HG02798 (cell line): Measurements from ENCODE around the gene OR2T35.

ENCODE experiments used
- ATAC-seq: cut with Tn5 transposase; IDR thresholded peaks from one replicate; pipeline ENCODE4 v1.9.1; 2021; ENCODE audit warnings: mild to moderate bottlenecking; ENCODE audit not compliant: unreplicated experiment, poor library complexity

Gene OR2T35

GRCh38 chr1:248627971-248628844, 16.9 kb downstream of the OR2T35 start:
- ATAC-seq = no peak

- no peak for ATAC-seq
These were observed 19.1 kb downstream of the OR2T35 start for GRCh38 chr1:248625971-248626370.

- ATAC-seq = no peak
These were observed 19.9 kb downstream of the OR2T35 start for GRCh38 chr1:248625166-248625565.

DNA sequence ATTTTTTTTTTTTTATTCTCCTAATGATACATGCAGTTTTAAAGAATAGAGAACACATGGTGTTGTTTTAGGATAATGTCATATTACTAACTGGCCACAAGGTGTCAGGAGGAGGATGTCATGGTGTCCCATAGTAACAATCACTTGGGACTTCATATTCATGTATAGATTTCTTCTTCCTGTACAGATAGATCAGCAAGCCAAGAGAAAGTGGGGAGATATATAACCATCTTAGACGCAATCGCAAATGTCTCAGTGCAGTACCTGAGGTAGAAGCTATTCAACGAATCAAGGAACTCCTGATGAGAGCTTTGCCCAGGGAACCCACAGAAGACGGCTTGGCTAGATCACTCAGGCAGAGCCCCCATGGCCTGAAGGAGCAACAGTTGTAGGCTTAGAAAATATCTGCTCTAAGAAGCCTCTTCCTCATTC, 22.5 kb downstream of the OR2T35 start:
- no peak for ATAC-seq

DNA sequence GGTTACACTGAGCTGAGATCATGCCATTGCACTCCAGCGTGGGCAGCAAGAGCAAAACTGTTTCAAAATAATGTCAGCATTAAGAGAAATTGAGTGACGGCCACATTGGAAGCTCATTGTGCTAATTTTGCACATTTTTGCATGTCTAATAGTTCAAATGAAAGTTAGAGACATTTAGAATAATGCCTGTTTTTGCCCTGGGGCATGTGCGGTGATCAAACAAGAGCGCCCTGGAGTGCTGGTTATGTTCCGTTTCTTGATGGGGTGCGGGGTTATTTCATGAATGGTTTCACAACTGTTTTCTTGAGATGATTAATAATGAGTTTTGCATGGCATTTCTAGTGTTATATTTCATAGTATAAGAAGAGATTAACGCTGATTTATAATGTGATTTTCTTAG, 23.3 kb downstream of the OR2T35 start:
- no peak for ATAC-seq

GRCh38 chr1:248618878-248619277, 26.2 kb downstream of the OR2T35 start:
- ATAC-seq = no peak

DNA sequence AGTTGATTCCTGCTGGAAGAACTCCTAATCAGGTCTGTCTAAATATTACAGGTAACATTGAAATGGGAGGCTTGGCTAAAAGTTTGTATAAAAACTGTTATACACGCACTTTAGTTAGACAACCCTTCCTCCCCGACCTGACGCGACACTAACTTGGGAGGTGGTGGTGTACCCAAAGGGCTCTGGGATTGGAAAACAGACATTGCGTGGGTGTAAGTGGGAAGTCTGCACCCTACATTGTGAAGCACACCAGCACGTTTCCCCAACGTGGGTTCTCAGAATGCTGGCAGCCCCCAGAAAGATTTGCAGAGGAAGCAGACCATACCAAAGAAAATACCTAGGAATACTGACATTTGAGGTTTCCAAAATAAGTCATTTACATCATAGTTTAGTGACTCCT, 27.0 kb downstream of the OR2T35 start:
- ATAC-seq = no peak

GRCh38 chr1:248613742-248614141, 31.3 kb downstream of the OR2T35 start:
- ATAC-seq = no peak

GRCh38 chr1:248611883-248612414, 33.1 kb downstream of the OR2T35 start:
- no peak for ATAC-seq

DNA sequence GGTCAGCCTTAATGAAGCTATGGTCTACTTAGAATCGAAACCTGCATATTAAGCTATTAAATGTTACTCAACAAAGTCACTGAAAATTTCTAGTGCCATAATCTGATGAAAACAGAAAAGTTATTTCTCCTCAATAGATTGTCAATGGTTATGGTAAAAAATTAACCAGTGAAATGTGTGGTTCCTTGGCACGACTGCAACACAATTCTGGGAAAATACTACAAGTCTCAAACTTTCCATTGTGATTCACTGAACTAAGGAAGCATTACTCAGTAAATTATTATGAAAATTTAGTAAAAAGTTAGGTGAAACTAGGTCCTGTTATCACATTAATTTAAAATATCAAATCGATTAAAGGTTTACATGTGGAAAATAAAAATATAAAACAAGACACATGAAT, 34.8 kb downstream of the OR2T35 start:
- no peak for ATAC-seq

DNA sequence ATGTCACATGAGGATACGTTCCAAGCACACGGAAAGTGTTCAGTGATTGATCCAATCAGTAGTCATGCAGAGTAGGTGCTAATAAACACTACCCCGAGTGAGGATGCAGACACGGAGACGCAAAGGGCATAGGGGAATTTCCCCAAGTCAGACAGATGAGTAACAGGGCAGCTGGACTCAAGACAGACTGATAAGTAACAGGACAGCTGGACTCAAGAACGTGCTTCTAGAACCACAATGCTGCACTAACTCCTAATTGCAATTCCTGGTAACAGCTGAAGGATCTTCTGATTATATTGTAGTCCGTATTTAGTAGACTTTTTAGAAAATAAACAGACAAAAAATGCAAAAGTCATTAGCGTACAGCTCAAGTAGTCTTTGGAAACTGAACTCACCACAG, 45.7 kb downstream of the OR2T35 start:
- ATAC-seq = no peak

DNA sequence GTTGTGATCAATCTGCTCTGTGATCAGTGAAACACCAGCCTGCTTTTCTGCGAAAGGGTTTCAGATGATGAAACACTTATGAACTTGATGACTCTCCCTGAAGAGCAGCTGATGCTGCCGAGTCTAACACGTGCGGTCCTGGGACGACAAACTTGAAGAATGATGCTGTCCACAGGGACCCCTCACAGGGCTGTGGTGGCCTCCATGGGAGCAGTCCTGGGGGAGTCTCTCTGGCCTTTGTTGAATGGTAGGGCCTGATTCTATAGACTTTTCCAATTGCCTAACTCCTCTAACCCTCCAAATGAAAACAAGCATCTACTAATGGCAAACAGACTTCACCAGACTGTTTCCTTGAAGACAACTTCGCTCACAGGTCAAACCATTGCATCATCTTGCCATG, 47.5 kb downstream of the OR2T35 start, which contains the start of gene OR2T10:
Gene OR2T10 (minus strand): TSS at position 112 of the 400 bp plus-strand sequence. CDS start 3,932 bp downstream, outside the sequence.
- no peak for ATAC-seq

DNA sequence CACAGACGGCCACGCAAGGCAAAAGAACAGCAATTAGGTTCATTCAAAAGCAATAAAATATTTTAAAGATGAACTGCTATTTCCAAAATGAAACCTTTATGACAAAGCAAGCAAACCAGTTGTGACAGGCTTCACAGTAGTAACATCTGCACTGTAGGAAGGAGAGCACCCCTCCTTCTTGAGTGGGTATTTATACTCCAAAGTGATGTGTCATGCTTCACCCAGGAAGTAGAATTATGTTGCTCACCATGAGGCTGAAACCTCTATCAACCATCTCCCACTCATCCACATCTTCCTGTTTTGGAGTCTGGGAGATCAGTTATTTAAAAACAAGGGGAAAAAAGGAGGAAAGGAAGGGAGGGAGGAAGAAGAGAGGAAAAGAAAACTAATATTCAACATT, 48.5 kb downstream of the OR2T35 start:
- no peak for ATAC-seq

DNA sequence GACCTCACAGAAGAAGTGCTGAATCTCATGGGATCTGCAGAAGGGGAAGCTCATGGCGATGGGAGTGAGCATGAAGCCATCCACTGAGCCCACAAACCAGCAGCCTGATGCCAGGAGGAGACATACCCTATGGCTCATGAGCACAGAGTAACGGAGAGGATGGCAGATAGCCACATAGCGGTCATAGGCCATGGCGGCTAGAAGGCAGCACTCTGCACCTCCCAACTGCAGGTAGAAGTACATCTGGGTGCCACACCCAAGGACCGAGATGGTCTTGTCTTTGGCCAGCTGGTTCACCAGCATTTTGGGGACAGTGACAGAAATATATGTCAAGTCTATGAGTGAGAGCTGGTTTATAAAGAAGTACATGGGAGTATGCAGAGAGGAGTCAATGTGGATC, 51.9 kb downstream of the OR2T35 start:
- ATAC-seq = no peak

DNA sequence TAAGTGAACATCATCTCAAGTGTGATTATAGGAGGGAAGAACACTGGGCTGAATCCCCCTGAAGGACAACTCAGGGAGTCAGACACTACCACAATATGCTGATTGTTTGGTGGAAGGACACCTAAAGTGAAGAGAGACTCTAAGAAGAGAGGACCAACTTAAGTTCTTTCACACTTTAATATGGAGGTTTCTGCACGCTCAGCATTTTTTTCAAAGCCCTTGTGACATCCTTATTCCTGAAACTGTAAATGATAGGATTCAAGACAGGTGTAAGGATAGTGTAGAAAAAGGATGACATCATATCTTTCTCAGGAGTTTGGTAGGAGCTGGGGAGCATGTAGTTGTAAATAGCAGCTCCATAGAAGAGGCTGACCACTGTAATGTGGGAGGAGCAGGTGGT, 52.4 kb downstream of the OR2T35 start:
- ATAC-seq = no peak

GRCh38 chr1:248590055-248590454, 55.0 kb downstream of the OR2T35 start:
- ATAC-seq = no peak

DNA sequence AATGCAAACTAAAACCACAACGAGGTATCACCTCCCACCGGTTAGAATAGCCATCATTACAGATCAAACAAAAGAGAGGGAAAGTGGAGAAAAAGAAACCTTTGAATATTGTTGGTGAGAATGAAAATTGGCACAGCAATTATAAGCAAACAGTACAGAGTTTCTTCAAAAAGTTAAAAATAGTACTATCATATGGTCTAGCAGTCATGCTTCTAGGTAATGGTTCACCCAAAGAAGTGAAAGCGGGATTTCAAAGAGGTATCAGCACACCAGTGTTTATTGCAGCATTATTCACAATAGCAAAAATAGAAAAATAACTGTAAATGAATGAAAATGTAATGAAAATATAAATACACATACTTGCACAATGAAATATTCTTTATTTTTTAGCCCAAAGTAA, 55.7 kb downstream of the OR2T35 start:
- ATAC-seq = no peak
